ENCODE results near the gene PTDSS2.

The PTDSS2 gene

DNA sequence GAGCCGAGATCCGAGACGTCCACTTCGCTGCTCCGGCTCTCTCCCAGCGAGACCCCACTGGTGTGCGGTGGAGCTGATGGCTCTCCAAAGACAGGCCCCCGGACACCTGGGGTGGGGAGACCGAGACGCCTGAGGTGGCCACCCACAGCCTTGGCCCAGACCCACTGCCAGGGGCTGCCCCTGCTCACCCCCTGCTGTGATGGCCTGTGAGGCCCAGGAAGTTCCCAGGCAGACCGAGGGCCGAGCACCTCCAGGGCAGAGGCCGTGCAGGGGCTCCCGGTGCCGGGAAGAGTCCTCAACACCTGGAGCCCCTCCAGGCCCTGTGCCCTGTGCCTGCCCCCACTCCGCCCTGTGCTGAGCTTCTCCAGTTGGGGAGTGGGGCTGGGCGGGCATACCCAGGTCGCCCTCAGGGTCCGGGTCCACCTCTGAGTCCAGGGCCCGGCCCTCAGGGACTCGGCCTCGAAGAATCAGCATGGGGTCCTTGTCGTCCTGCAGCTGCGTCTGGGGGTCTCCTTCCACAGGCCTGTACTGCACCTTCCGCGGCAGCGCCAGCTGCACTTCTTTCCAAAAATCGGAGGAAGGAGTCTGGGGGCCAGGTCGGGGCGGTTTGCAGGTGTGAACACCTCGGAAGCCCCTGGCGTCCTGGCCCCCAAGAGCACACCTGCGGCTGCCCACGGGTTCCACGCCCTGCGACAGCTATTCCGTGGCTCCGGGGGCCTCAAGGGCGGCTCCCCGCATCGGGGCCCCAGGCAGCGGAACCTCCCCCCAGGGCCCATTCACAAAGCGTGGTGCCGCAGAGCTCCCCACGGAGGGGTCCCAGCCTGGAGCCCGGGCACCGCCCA, 43.9 kb upstream of the PTDSS2 start:
- Histone ChIP-seq H3K9me2 (replicated peaks; ENCODE audit: control insufficient read depth, low read length) (no peaks in the 10 kb centered on the region), H3F3A (ENCODE audit: control insufficient read depth, insufficient read depth) (no peaks in the 10 kb centered on the region), H3K27ac (ENCODE audit: low read depth, low read length) (no peak overlapping the region), H3K27me3 (ENCODE audit: control insufficient read depth, low read length) (no peaks in the 10 kb centered on the region), H3K79me2 (ENCODE audit: control insufficient read depth, low read length) (no peaks in the 10 kb centered on the region), H3K9me3 (ENCODE audit: control insufficient read depth, insufficient read depth, low read length) (peaks cover 3% of the 10 kb centered on the region; the same call in 1 of the 2 replicates), H3K4me2 (ENCODE audit: low read length) (peak overlapping the region; percentile 65), H3K36me3 (ENCODE audit: control insufficient read depth, low read length) (no peaks in the 10 kb centered on the region), H3K4me1 (ENCODE audit: control insufficient read depth, low read length) (peaks cover 12% of the 10 kb centered on the region), H3K4me3 (ENCODE audit: low read length) (peak overlapping the region; percentile 61), H4K20me1 (ENCODE audit: control insufficient read depth, insufficient read depth, low read depth, low read length) (no peaks in the 10 kb centered on the region)
- TF ChIP-seq, protein P1, sequence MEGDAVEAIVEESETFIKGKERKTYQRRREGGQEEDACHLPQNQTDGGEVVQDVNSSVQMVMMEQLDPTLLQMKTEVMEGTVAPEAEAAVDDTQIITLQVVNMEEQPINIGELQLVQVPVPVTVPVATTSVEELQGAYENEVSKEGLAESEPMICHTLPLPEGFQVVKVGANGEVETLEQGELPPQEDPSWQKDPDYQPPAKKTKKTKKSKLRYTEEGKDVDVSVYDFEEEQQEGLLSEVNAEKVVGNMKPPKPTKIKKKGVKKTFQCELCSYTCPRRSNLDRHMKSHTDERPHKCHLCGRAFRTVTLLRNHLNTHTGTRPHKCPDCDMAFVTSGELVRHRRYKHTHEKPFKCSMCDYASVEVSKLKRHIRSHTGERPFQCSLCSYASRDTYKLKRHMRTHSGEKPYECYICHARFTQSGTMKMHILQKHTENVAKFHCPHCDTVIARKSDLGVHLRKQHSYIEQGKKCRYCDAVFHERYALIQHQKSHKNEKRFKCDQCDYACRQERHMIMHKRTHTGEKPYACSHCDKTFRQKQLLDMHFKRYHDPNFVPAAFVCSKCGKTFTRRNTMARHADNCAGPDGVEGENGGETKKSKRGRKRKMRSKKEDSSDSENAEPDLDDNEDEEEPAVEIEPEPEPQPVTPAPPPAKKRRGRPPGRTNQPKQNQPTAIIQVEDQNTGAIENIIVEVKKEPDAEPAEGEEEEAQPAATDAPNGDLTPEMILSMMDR (IDR thresholded peaks at IDR 0.05; ENCODE audit: low read depth, low read length, poor library complexity, severe bottlenecking) = no peak
- TF ChIP-seq EZH2phosphoT487 (IDR thresholded peaks at IDR 0.05; ENCODE audit: borderline replicate concordance, low read length) = no peak

DNA sequence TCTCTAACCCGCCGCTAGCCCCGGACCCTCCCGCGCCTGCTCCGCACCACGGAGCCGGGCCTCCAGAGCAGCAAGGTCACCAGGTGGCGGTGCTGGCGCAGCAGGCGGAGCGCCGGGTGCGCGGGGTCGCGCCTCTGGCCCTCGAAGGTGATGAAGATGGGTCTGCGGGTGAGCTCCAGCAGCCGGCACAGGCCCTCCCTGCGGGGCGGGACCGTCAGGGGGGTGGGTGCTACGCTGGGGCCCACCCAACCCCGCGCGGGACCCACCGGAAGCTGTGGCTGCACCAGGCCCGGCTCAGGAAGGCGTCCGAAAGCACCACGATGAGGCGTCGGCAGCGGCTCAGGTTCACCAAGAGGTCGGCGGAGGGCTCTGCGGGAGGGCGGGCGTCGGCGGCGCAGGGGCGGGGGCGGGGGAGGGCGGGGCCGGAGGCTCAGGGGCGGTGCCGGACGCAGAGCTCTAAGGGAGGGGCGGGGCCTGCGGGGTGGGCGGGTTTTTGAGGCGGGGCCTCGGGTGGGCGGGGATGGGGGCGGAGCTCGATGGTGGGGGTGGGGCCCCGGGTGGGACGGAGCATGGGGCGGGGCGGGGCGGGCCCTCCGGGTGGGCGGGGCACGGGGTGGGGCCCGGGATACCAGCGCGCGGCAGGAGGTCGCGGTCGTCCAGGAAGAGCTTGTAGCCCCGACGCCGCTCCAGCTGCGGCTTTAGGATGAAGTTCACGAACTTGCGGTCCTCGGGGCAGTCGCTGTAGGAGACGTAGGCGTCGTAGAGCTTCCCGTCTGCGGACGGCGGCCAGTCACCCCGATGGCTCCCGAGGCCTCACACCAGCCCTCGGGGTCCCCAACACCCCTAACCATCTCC, 43.1 kb upstream of the PTDSS2 start:
- Histone ChIP-seq H3K9me2 (replicated peaks; ENCODE audit: control insufficient read depth, low read length) (no peaks in the 10 kb centered on the region), H3K27me3 (ENCODE audit: control insufficient read depth, low read length) (no peaks in the 10 kb centered on the region), H3K27ac (ENCODE audit: low read depth, low read length) (no peak overlapping the region), H3K36me3 (ENCODE audit: control insufficient read depth, low read length) (no peaks in the 10 kb centered on the region), H4K20me1 (ENCODE audit: control insufficient read depth, insufficient read depth, low read depth, low read length) (no peaks in the 10 kb centered on the region), H3K9me3 (ENCODE audit: control insufficient read depth, insufficient read depth, low read length) (peaks cover 3% of the 10 kb centered on the region; the same call in 1 of the 2 replicates), H3F3A (ENCODE audit: control insufficient read depth, insufficient read depth) (no peaks in the 10 kb centered on the region), H3K4me3 (ENCODE audit: low read length) (peak overlapping the region; percentile 61), H3K79me2 (ENCODE audit: control insufficient read depth, low read length) (no peaks in the 10 kb centered on the region), H3K4me1 (ENCODE audit: control insufficient read depth, low read length) (peaks cover 12% of the 10 kb centered on the region), H3K4me2 (ENCODE audit: low read length) (peak overlapping the region; percentile 65)
- TF ChIP-seq, protein P1 (IDR thresholded peaks at IDR 0.05; ENCODE audit: low read depth, low read length, poor library complexity, severe bottlenecking) = peak; percentile 16
- TF ChIP-seq EZH2phosphoT487 (IDR thresholded peaks at IDR 0.05; ENCODE audit: borderline replicate concordance, low read length) = no peak

DNA sequence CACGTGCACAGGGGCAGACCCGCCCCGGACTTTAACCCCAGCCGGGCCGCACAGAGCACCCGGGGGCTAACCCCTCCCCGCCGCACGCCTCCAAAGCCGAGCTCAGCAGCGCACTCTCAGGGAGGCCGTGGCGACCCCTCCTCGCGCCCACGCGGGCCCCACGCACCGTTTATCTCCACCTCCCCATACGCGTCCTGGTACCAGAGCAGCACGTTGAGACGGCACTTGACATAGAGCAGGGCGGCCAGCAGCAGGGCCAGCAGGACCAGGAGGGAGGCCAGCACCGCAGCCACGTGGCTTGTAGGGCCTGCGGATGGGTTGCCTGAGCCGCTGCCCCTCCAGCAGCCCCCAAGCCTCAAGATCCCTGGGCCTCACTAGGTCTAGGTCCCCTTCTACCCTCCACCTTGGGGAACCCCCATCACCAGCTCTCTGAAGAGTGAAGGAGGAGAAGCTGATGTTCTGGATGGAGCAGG, 42.4 kb upstream of the PTDSS2 start:
- H4K20me1 ChIP-seq (ENCODE audit: control insufficient read depth, insufficient read depth, low read depth, low read length) = no peaks in the 10 kb centered on the region
- no peaks in the 10 kb centered on the region for H3K79me2 ChIP-seq (ENCODE audit: control insufficient read depth, low read length)
- no peaks in the 10 kb centered on the region for H3K36me3 ChIP-seq (ENCODE audit: control insufficient read depth, low read length)
- no peak overlapping the region for H3K27ac ChIP-seq (ENCODE audit: low read depth, low read length)
- peaks cover 12% of the 10 kb centered on the region for H3K4me1 ChIP-seq (ENCODE audit: control insufficient read depth, low read length)
- H3F3A ChIP-seq (ENCODE audit: control insufficient read depth, insufficient read depth) = no peaks in the 10 kb centered on the region
- H3K27me3 ChIP-seq (ENCODE audit: control insufficient read depth, low read length) = no peaks in the 10 kb centered on the region
- H3K4me2 ChIP-seq (ENCODE audit: low read length) = peak overlapping the region; percentile 44; the same call in 1 of the 2 replicates
- no peak for TF ChIP-seq EZH2phosphoT487 (IDR thresholded peaks at IDR 0.05; ENCODE audit: borderline replicate concordance, low read length)
- TF ChIP-seq, protein P1 (IDR thresholded peaks at IDR 0.05; ENCODE audit: low read depth, low read length, poor library complexity, severe bottlenecking) = no peak
- no peaks in the 10 kb centered on the region for H3K9me2 ChIP-seq (replicated peaks; ENCODE audit: control insufficient read depth, low read length)
- H3K4me3 ChIP-seq (ENCODE audit: low read length) = 0 out of 2 replicates have a peak overlapping the region, but pooled peaks have one; percentile 38
- peaks cover 3% of the 10 kb centered on the region; the same call in 1 of the 2 replicates for H3K9me3 ChIP-seq (ENCODE audit: control insufficient read depth, insufficient read depth, low read length)

Measured in DOHH2 (cell line).